Measurements from ENCODE around the gene CTDP1.

CTDP1 gene

DNA sequence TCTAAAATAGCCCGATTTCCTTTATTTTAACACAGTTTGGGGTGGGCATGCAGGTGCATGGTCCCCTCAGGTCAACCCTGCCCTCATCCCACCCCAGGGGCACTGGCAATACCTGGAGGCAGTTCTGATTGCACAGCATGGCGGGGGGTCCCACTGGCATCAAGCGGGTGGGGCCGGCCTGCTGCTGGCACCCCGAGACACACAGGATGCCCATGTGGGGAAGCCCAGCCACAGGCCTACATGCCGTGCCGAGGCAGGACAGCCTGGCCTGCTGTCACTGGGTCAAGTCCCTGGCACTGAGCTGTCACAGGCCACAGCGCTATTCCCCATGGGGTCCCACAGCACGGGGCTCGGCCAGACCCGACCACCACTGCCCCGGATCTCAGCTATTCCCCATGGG, 106.2 kb downstream of the CTDP1 start:
- DNase-seq (ENCODE audit: low read depth), result no peak
- no peak overlapping the region for H3K4me3 ChIP-seq (ENCODE audit: control insufficient read depth, low read depth, low read length)
- TF ChIP-seq, protein P1, sequence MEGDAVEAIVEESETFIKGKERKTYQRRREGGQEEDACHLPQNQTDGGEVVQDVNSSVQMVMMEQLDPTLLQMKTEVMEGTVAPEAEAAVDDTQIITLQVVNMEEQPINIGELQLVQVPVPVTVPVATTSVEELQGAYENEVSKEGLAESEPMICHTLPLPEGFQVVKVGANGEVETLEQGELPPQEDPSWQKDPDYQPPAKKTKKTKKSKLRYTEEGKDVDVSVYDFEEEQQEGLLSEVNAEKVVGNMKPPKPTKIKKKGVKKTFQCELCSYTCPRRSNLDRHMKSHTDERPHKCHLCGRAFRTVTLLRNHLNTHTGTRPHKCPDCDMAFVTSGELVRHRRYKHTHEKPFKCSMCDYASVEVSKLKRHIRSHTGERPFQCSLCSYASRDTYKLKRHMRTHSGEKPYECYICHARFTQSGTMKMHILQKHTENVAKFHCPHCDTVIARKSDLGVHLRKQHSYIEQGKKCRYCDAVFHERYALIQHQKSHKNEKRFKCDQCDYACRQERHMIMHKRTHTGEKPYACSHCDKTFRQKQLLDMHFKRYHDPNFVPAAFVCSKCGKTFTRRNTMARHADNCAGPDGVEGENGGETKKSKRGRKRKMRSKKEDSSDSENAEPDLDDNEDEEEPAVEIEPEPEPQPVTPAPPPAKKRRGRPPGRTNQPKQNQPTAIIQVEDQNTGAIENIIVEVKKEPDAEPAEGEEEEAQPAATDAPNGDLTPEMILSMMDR (IDR thresholded peaks at IDR 0.05; ENCODE audit: control insufficient read depth, insufficient read depth, low read depth, low read length, missing control alignments), result no peak

DNA sequence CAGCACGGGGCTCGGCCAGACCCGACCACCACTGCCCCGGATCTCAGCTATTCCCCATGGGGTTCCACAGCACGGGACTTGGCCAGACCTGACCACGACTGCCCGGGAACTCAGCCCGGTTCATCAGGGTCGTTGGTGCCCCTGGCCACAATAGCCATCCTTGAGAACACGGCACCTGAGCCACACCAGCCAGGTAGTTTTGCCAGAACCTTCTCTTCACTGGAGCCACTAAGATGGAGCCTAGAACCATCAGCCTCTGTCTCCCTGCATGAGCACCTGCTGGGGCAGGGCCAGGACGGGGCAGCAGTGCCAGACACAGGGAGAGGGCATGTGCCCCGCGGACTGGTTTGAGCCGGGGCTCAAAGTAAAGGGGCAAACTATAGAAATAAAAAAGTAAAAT, 106.7 kb downstream of the CTDP1 start:
- TF ChIP-seq, protein P1 (IDR thresholded peaks at IDR 0.05; ENCODE audit: control insufficient read depth, insufficient read depth, low read depth, low read length, missing control alignments), result no peak
- DNase-seq (ENCODE audit: low read depth), result no peak
- no peak overlapping the region for H3K4me3 ChIP-seq (ENCODE audit: control insufficient read depth, low read depth, low read length)

DNA sequence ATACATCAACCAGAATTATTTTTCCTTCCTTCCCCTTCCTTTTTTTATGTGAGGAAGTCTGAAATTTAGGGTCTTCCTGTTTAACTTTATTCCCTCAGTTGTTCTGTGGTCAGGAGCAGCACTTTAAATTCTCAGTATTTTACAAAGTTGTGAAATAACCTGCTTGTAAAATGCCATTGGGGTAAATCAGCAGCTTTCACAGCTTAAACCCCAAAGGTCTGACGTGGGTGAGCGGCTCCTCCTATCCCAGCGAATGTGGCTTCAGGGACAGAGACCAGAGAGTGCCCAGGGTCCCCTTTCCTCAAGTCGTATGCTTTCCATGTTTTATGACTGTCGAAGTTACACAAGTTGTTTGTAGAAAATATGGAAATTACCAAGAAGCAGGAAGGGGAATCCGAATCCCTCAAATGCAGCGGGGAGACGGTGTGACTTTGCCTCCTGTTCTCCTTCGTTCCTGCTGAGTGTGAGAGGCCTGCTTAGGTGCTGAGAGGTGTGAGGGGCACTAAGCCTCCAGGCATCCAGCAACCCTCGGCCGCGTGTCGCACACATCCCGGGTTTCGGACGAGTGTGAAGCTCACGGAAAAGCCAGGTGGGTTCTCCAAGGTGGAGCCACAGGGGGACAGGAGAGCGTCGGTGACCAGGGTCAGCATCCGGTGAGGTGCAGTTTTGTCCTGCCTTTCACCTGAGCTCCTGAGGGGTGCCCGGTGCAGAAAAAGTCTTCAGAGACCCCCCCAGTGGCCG, 107.4 kb downstream of the CTDP1 start:
- TF ChIP-seq, protein P1 (IDR thresholded peaks at IDR 0.05; ENCODE audit: control insufficient read depth, insufficient read depth, low read depth, low read length, missing control alignments), result no peak
- peak; percentile 84 for DNase-seq (ENCODE audit: low read depth)
- no peak overlapping the region for H3K4me3 ChIP-seq (ENCODE audit: control insufficient read depth, low read depth, low read length)

DNA sequence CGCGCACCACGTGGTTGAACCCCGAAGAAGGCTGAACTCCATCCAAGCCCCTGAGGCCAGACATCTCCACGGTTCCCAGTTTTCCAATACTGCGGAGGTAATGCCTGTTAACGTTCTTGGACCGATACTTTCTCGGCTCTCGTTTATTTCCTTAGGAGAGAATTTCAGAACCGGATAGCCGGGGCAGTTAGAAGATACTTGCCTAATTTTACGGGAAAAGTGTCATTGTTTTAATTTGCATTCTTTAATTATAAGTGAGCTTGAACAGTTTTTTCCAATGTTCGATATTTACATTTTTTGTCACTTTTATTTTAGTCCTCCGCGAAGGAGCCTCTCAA, 107.9 kb downstream of the CTDP1 start:
- TF ChIP-seq, protein P1 (IDR thresholded peaks at IDR 0.05; ENCODE audit: control insufficient read depth, insufficient read depth, low read depth, low read length, missing control alignments), result no peak
- H3K4me3 ChIP-seq (ENCODE audit: control insufficient read depth, low read depth, low read length), result no peak overlapping the region

DNA sequence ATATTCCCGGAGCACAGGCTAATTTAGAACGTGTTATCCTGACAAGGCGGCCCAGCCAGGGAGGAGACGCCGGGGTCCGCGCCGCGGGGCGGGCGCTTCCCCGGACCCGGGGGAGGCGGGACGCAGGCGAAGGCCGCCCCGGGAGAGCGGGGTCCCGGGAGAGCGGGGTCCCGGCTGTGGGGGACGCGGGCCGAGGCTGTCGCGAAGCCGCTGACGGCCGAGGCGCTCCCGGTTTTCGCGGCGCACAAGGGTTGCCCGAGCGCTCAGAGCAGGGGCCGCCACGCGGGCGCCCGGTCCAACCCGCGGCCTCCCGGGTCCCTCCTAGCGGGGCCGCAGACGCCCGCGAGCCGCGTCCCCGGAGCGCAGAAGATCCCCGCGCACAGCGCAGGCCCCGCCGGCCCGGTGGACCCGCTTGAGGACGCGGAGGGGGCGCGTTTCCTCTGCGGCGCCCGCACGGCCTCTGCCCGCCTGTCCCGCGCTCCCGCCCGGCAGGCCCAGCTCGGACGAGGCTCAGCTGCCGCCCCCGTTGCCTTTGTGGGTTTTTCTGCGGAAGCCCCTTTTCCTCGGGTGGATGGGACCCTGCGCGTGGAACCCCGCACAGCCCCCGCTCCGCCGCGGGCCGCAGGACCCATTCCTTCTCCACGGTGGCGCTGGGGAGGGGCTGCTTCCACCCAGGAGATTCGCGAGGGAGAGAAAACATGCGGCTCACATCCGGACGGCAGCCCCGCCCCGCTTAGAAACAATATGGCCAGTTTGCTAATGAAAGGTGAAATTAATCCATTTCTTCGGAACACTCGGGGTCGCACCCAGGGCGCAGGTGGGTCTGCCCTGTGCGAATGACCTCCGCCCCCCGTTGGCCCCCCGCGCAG, 108.5 kb downstream of the CTDP1 start:
- no peak overlapping the region for H3K4me3 ChIP-seq (ENCODE audit: control insufficient read depth, low read depth, low read length)
- TF ChIP-seq, protein P1 (IDR thresholded peaks at IDR 0.05; ENCODE audit: control insufficient read depth, insufficient read depth, low read depth, low read length, missing control alignments), result no peak
- no peak for DNase-seq (ENCODE audit: low read depth)

More for the DNA sequence above, 107.9 kb downstream of the CTDP1 start:
- no peak for DNase-seq (ENCODE audit: low read depth)

DNA sequence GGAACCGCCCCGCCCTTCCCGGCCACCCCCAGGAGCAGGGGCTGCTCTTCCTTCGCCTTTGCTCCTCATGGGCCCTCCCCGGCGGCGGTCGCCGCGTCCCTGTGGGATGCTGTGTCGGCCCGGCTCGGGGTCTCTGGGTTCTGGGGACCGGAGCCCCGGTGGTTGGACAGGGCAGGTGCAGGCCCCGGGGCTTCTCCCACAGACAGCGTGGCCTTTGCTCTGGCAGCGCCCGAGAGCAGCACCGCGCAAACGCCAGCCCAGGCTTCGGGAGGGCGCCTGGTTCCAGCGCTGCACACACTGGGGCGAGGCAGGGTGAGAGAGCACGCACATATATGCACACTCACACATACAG, 109.1 kb downstream of the CTDP1 start:
- H3K4me3 ChIP-seq (ENCODE audit: control insufficient read depth, low read depth, low read length), result no peak overlapping the region
- TF ChIP-seq, protein P1 (IDR thresholded peaks at IDR 0.05; ENCODE audit: control insufficient read depth, insufficient read depth, low read depth, low read length, missing control alignments), result no peak
- DNase-seq (ENCODE audit: low read depth), result no peak

All from AG09309 (cell line).